Measurements from ENCODE around the gene APOBEC3G.

The APOBEC3G gene

DNA sequence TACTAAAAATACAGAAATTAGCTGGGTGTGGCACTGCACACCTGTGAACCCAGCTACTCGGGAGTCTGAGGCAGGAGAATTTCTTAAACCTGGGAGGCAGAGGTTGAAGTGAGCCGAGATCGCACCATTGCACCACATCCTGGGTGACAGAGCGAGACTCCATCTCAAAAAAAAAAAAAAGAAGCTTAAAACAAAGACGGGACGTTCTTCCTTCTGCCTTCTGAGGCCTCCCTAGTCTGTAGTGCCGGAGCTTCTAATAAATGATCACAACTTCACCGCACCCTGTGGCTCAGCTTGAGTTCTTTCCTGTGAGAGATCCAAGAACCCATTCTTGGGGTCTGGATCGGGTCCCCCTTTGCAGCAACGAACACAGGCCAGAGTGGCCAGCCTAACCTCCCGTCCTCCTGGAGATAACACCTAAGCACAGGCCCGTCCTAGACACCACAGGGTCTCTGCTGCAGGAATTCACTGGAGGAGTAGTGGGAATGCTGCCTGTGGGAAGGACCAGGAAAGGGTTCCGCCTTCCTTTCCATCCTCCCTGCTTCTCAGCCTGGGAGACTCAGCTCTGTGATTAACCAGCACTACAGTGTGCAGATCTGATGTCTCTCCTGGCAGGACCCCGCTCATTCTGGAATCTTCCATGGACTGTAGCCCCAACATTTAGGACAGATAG is 17.8 kb downstream of the APOBEC3G start:
- H2AFZ ChIP-seq (ENCODE audit: low read depth, low read length) = no peak overlapping the region
- no peak overlapping the region for H4K91ac ChIP-seq (ENCODE audit: low read length)
- H3K9me3 ChIP-seq (ENCODE audit: control insufficient read depth, low read length) = no peaks in the 10 kb centered on the region
- H2BK5ac ChIP-seq (ENCODE audit: low read depth, low read length, poor library complexity, severe bottlenecking) = no peak overlapping the region
- H3K79me1 ChIP-seq (replicated peaks; ENCODE audit: low read length, poor library complexity, severe bottlenecking) = no peaks in the 10 kb centered on the region
- no peak overlapping the region for H3K27ac ChIP-seq (ENCODE audit: low read length, poor library complexity, severe bottlenecking)
- H3K4me1 ChIP-seq (ENCODE audit: control insufficient read depth, insufficient read depth, low read depth, low read length) = peaks cover 7% of the 10 kb centered on the region
- no peak overlapping the region for H2BK12ac ChIP-seq (ENCODE audit: low read length in 2 of 2)
- H3K4ac ChIP-seq (ENCODE audit: low read depth in 1 of 2, low read length in 2 of 2) = no peak overlapping the region
- H3K27me3 ChIP-seq (ENCODE audit: control insufficient read depth in 1 of 2, insufficient read depth in 1 of 2, low read length in 2 of 2) = peaks cover 13 to 45% of the 10 kb centered on the region in 2 experiments
- no peak overlapping the region for H3K18ac ChIP-seq (ENCODE audit: low read depth in 1 of 2, low read length in 2 of 2)
- H3K4me3 ChIP-seq (ENCODE audit: insufficient read depth in 1 of 2, low read depth in 1 of 2, low read length in 2 of 2) = no peak overlapping the region
- no peak overlapping the region for H3K23ac ChIP-seq (ENCODE audit: low read length in 2 of 2)
- H3K36me3 ChIP-seq (ENCODE audit: control insufficient read depth in 1 of 2, insufficient read depth in 2 of 2, low read depth in 1 of 2, low read length in 2 of 2) = no peaks in the 10 kb centered on the region
- H2BK120ac ChIP-seq (ENCODE audit: low read depth, low read length) = no peak overlapping the region
- no peak overlapping the region for H3K14ac ChIP-seq (ENCODE audit: low read length in 2 of 2)
- no peak overlapping the region for H4K8ac ChIP-seq (ENCODE audit: low read length)
- DNase-seq = no peak
- H3K9ac ChIP-seq (ENCODE audit: low read length) = no peak overlapping the region
- 91% methylated on average over 14 of the region's 14 CpGs for WGBS
- no peak overlapping the region for H3K4me2 ChIP-seq (ENCODE audit: low read length, poor library complexity, severe bottlenecking)
- no peak overlapping the region for H2BK15ac ChIP-seq (ENCODE audit: low read depth, poor library complexity, severe bottlenecking)
- H2AK5ac ChIP-seq (ENCODE audit: low read length, severe bottlenecking) = no peak overlapping the region

DNA sequence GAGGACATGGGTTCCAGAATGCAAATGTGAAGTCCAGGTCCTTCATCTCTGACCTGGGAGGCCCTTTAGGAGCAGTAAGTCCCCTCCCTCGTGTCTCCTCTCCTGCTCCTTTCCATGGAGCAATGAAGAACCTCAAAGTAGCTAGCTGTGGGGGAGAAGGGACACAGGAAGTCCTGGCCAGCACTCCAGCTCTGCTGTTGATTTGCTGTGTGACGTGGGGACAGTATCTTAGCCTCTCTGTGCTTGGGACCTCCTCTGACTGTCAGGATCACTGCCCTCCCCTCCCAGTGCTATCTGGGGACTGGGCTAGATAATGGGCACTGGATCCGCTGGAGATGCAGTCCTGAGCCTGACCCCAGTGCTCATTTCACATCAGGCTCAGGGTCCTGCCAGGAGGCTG is 18.9 kb downstream of the APOBEC3G start:
- Histone ChIP-seq H2BK120ac (ENCODE audit: low read depth, low read length) (no peak overlapping the region), H4K91ac (ENCODE audit: low read length) (no peak overlapping the region), H3K9me3 (ENCODE audit: control insufficient read depth, low read length) (no peaks in the 10 kb centered on the region), H3K18ac (ENCODE audit: low read depth in 1 of 2, low read length in 2 of 2) (no peak overlapping the region), H3K27ac (ENCODE audit: low read length, poor library complexity, severe bottlenecking) (no peak overlapping the region), H3K14ac (ENCODE audit: low read length in 2 of 2) (no peak overlapping the region), H3K27me3 (ENCODE audit: control insufficient read depth in 1 of 2, insufficient read depth in 1 of 2, low read length in 2 of 2) (peaks cover 8 to 40% of the 10 kb centered on the region in 2 experiments), H2BK12ac (ENCODE audit: low read length in 2 of 2) (no peak overlapping the region), H3K23ac (ENCODE audit: low read length in 2 of 2) (no peak overlapping the region), H3K4me3 (ENCODE audit: insufficient read depth in 1 of 2, low read depth in 1 of 2, low read length in 2 of 2) (no peak overlapping the region), H3K9ac (ENCODE audit: low read length) (no peak overlapping the region), H2AK5ac (ENCODE audit: low read length, severe bottlenecking) (no peak overlapping the region), H3K4me2 (ENCODE audit: low read length, poor library complexity, severe bottlenecking) (no peak overlapping the region), H2BK15ac (ENCODE audit: low read depth, poor library complexity, severe bottlenecking) (no peak overlapping the region), H4K8ac (ENCODE audit: low read length) (no peak overlapping the region), H3K36me3 (ENCODE audit: control insufficient read depth in 1 of 2, insufficient read depth in 2 of 2, low read depth in 1 of 2, low read length in 2 of 2) (no peaks in the 10 kb centered on the region), H3K79me1 (replicated peaks; ENCODE audit: low read length, poor library complexity, severe bottlenecking) (no peaks in the 10 kb centered on the region), H2BK5ac (ENCODE audit: low read depth, low read length, poor library complexity, severe bottlenecking) (no peak overlapping the region), H3K4me1 (ENCODE audit: control insufficient read depth, insufficient read depth, low read depth, low read length) (peaks cover 7% of the 10 kb centered on the region), H3K4ac (ENCODE audit: low read depth in 1 of 2, low read length in 2 of 2) (no peak overlapping the region), H2AFZ (ENCODE audit: low read depth, low read length) (no peak overlapping the region)
- DNase-seq = no peak
- 86% methylated on average over 3 of the region's 3 CpGs for WGBS

DNA sequence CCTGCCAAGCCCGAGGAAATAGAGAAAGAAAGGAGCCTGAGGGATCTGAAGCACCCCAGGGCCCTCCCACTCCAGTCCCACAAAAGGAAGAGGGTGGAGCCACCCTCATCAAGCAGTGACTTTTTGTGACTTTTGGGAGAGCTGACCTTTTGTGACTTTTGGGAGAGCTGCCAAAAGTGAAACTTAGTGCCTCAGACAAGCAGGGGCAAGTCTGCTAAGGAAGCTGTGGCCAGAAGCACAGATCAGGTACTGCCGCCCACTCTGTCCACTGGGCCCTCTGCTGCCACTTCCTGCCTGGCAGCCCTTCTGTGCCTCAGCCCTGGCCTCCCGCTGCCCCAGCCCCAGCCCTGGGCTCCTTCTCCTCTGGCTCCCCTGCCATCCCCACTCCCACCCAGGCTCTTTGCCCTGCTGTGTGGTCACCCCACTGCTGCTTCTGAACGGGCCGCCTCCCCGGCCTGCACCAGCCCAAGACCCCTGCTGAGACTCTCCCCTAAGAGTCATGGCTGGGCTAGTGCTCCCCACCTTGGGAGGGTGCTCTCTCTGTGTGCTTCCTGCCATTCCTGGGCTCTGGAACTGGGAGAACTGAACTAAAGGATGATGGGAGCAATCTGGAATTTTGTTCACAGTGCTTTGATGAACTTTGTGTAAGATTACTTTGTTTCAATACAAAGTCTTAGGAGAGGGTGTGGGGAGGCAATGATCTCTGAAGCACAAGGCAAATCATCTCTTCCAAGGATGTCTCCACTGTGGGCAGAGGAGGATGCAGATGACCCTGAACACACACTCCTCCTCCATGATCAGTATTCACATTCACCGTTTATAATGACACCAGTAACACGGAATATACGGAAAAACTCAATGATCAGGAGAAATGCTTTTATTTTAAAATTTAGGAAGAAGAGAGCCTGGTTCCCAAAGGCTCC is 20.3 kb downstream of the APOBEC3G start, which contains the start of gene APOBEC3H:
Gene APOBEC3H (plus strand): TSS at position 147 of the 923 bp plus-strand sequence. CDS start 3,035 bp downstream, outside the sequence.
- Histone ChIP-seq H3K27me3 (ENCODE audit: control insufficient read depth in 1 of 2, insufficient read depth in 1 of 2, low read length in 2 of 2) (peaks cover 0 to 30% of the 10 kb centered on the region in 2 experiments), H3K9ac (ENCODE audit: low read length) (no peak within 1 kb of the TSS), H3K4ac (ENCODE audit: low read depth in 1 of 2, low read length in 2 of 2) (peak within 1 kb of the TSS; percentile 62 to 91), H2AFZ (ENCODE audit: low read depth, low read length) (peak within 1 kb of the TSS; percentile 94), H3K79me1 (replicated peaks; ENCODE audit: low read length, poor library complexity, severe bottlenecking) (no peaks in the 10 kb centered on the region), H3K4me3 (ENCODE audit: insufficient read depth in 1 of 2, low read depth in 1 of 2, low read length in 2 of 2) (no peak within 1 kb of the TSS), H3K9me3 (ENCODE audit: control insufficient read depth, low read length) (no peaks in the 10 kb centered on the region), H2BK5ac (ENCODE audit: low read depth, low read length, poor library complexity, severe bottlenecking) (peak within 1 kb of the TSS; percentile 6), H3K23ac (ENCODE audit: low read length in 2 of 2) (peak within 1 kb of the TSS in 1 of 2 experiments; percentile 81), H2BK15ac (ENCODE audit: low read depth, poor library complexity, severe bottlenecking) (peak within 1 kb of the TSS; percentile 55), H3K36me3 (ENCODE audit: control insufficient read depth in 1 of 2, insufficient read depth in 2 of 2, low read depth in 1 of 2, low read length in 2 of 2) (no peaks in the 10 kb centered on the region), H3K27ac (ENCODE audit: low read length, poor library complexity, severe bottlenecking) (peak within 1 kb of the TSS; percentile 4), H2AK5ac (ENCODE audit: low read length, severe bottlenecking) (peak within 1 kb of the TSS; percentile 49), H3K14ac (ENCODE audit: low read length in 2 of 2) (peak within 1 kb of the TSS in 1 of 2 experiments; percentile 90), H4K91ac (ENCODE audit: low read length) (peak within 1 kb of the TSS; percentile 83), H2BK12ac (ENCODE audit: low read length in 2 of 2) (peak within 1 kb of the TSS; percentile 18 to 86), H2BK120ac (ENCODE audit: low read depth, low read length) (peak within 1 kb of the TSS; percentile 90), H3K18ac (ENCODE audit: low read depth in 1 of 2, low read length in 2 of 2) (peak within 1 kb of the TSS; percentile 94 to 98), H4K8ac (ENCODE audit: low read length) (peak within 1 kb of the TSS; percentile 99), H3K4me2 (ENCODE audit: low read length, poor library complexity, severe bottlenecking) (no peak within 1 kb of the TSS), H3K4me1 (ENCODE audit: control insufficient read depth, insufficient read depth, low read depth, low read length) (peaks cover 7% of the 10 kb centered on the region)
- 95% methylated on average over 8 of the region's 9 CpGs for WGBS
- DNase-seq = peak; percentile 6

DNA sequence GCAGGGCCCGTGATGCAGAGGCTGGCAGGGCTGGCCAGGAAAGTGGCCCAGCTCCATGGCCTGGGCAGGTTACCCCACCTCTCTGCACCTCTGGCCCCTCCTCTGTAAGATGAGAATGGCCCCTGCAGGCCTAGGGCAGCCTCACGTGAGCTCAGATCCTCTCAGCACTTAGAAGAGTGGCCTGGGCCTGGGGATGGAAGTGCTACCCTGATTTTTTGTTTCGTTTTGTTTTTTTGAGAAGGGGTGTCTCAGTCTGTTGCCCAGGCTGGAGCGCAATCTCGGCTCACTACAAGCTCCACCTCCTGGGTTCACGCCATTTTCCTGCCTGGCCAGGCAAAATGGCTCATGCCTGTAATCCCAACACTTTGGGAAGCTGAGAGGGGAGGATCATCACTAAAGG is 21.0 kb downstream of the APOBEC3G start:
- WGBS = 64% methylated on average over 6 of the region's 6 CpGs
- H4K8ac ChIP-seq (ENCODE audit: low read length) = peak overlapping the region; percentile 87
- no peak overlapping the region for H2BK120ac ChIP-seq (ENCODE audit: low read depth, low read length)
- peak overlapping the region in 1 of 2 experiments; percentile 53 for H3K23ac ChIP-seq (ENCODE audit: low read length in 2 of 2)
- no peak overlapping the region for H3K9ac ChIP-seq (ENCODE audit: low read length)
- peaks cover 0 to 23% of the 10 kb centered on the region in 2 experiments for H3K27me3 ChIP-seq (ENCODE audit: control insufficient read depth in 1 of 2, insufficient read depth in 1 of 2, low read length in 2 of 2)
- no peak overlapping the region for H3K14ac ChIP-seq (ENCODE audit: low read length in 2 of 2)
- H3K4me3 ChIP-seq (ENCODE audit: insufficient read depth in 1 of 2, low read depth in 1 of 2, low read length in 2 of 2) = no peak overlapping the region
- no peaks in the 10 kb centered on the region for H3K36me3 ChIP-seq (ENCODE audit: control insufficient read depth in 1 of 2, insufficient read depth in 2 of 2, low read depth in 1 of 2, low read length in 2 of 2)
- no peak overlapping the region for H2BK12ac ChIP-seq (ENCODE audit: low read length in 2 of 2)
- no peak overlapping the region for H3K4me2 ChIP-seq (ENCODE audit: low read length, poor library complexity, severe bottlenecking)
- no peaks in the 10 kb centered on the region for H3K79me1 ChIP-seq (replicated peaks; ENCODE audit: low read length, poor library complexity, severe bottlenecking)
- H3K18ac ChIP-seq (ENCODE audit: low read depth in 1 of 2, low read length in 2 of 2) = no peak overlapping the region
- H2BK15ac ChIP-seq (ENCODE audit: low read depth, poor library complexity, severe bottlenecking) = peak overlapping the region; percentile 15
- H3K4ac ChIP-seq (ENCODE audit: low read depth in 1 of 2, low read length in 2 of 2) = peak overlapping the region in 1 of 2 experiments; percentile 47
- peaks cover 7% of the 10 kb centered on the region for H3K4me1 ChIP-seq (ENCODE audit: control insufficient read depth, insufficient read depth, low read depth, low read length)
- DNase-seq = no peak
- H2AK5ac ChIP-seq (ENCODE audit: low read length, severe bottlenecking) = no peak overlapping the region
- H4K91ac ChIP-seq (ENCODE audit: low read length) = no peak overlapping the region
- no peak overlapping the region for H3K27ac ChIP-seq (ENCODE audit: low read length, poor library complexity, severe bottlenecking)
- H2BK5ac ChIP-seq (ENCODE audit: low read depth, low read length, poor library complexity, severe bottlenecking) = no peak overlapping the region
- no peaks in the 10 kb centered on the region for H3K9me3 ChIP-seq (ENCODE audit: control insufficient read depth, low read length)
- H2AFZ ChIP-seq (ENCODE audit: low read depth, low read length) = peak overlapping the region; percentile 42
